Right lobe of liver (tissue), 6 donors: Measurements from ENCODE around the gene RNPEP. TPM values are rescaled to one million over a fixed set of nuclear protein-coding genes. Genes with fewer than 3 reads are reported as not detected.

Source experiments
- ATAC-seq, 4 donors: fragments of 200-7000 bp; cut with Tn5 transposase; one replicate each; pipeline ENCODE4 v1.9.1; 2020; ENCODE audit warnings: mild to moderate bottlenecking in 4 of 4, moderate library complexity in 4 of 4
- DNase-seq, 3 donors: peaks; one replicate each; pipeline ENCODE4 v3.0.0-alpha.2; 2020
- H3K27ac ChIP-seq, 3 donors: fragments of 200-600 bp; one replicate each; pipeline ENCODE4 v1.8.0; 2022
- H3K27me3 ChIP-seq, 2 donors: fragments of 200-600 bp; one replicate each; pipeline ENCODE4 v1.8.0; 2022
- H3K36me3 ChIP-seq, 4 donors: fragments of 200-600 bp; sonication (generic) in 1 of 4; one replicate each; pipeline versions ENCODE4 v1.5.1 to v1.8.0; 2017 to 2022; ENCODE audit warnings: control low read depth in 1 of 4
- H3K4me1 ChIP-seq, 4 donors: fragments of 200-600 bp; sonication (generic) in 1 of 4; one replicate each; pipeline versions ENCODE4 v1.5.1 to v1.8.0; 2017 to 2022; ENCODE audit warnings: control low read depth in 1 of 4
- H3K4me3 ChIP-seq, 3 donors: fragments of 200-600 bp; one replicate each; pipeline ENCODE4 v1.8.0; 2022
- H3K9me3 ChIP-seq, 4 donors: fragments of 200-600 bp; sonication (generic) in 1 of 4; one replicate each; pipeline versions ENCODE4 v1.5.1 to v1.8.0; 2017 to 2022; ENCODE audit warnings: control low read depth in 1 of 4
- CTCF ChIP-seq, 4 donors: fragments of 200-600 bp in 3 of 4; fragments of 450-650 bp in 1 of 4; IDR thresholded peaks; one replicate each; pipeline versions ENCODE4 v1.5.1 to v1.8.0; 2016 to 2022; ENCODE audit warnings: antibody characterized with exemption in 4 of 4, mild to moderate bottlenecking in 2 of 4
- POLR2A ChIP-seq: fragments of 450-650 bp; IDR thresholded peaks from one replicate; pipeline ENCODE4 v1.6.1; 2017; ENCODE audit warnings: antibody characterized with exemption, mild to moderate bottlenecking
- WGBS: methylation state at CpG from one replicate; pipeline ENCODE4 v1.1.6; 2018; ENCODE audit warnings: low coverage, low lambda C conversion rate; ENCODE audit not compliant: insufficient coverage; ENCODE audit errors: missing lambda C conversion rate; 5-methylcytosine and 5-hydroxymethylcytosine counted together
- intact Hi-C, 2 donors: fragments of 100-400 bp; cut with DNase I; formaldehyde crosslinking; loops; one replicate each; pipeline versions ENCODE4 v1.11.2 to v1.14.1; 2022
- total RNA-seq, 6 experiments: library from RNA; depleted of rRNA in 2 of 6; stranded (reverse); fragments of >200 nt in 2 of 6; fragmentation: NEBNext Ultra II Directional in 3 of 6; extraction: Animal tissue kit (Norgen Biotek cat#: 25700) in 3 of 6; gene quantifications; one replicate each; pipeline versions ENCODE4 v1.1.0 to v1.2.4, GENCODE V29; 2016 to 2023
- donor health status: DM: no; HTN: yes; CAD: no.
- donor health status: DM: no; HTN: no; CAD: no.
- donor health status: DM: no; HTN: no; CAD: no.
- donor health status: DM: no; HTN: yes; CAD: no.
- donor health status: DM: no; HTN: yes; CAD: no.

Gene RNPEP
- total RNA-seq, 6 experiments from 2014 or later: 28.9 to 51.5 (median 41.3) TPM

- H3K27me3 ChIP-seq: no peaks in the 10 kb centered on the region
- peaks cover 0 to 38% (median 11%) of the 10 kb centered on the region in 4 donors for H3K4me1 ChIP-seq
- intact Hi-C loops: no loop called here
- ATAC-seq (peak; percentile 92 to 98 (median 96)), DNase-seq (peak; percentile 94 to 97 (median 95))
- peak; percentile 28 for TF ChIP-seq POLR2A
- no peak for TF ChIP-seq CTCF (IDR thresholded peaks at IDR 0.05)
- no peaks in the 10 kb centered on the region for H3K9me3 ChIP-seq
- peak overlapping the region; percentile 75 to 98 (median 91) for H3K27ac ChIP-seq
- peak overlapping the region in 1 of 3 donors; percentile 23 for H3K4me3 ChIP-seq
- no peaks in the 10 kb centered on the region for H3K36me3 ChIP-seq
- 44% methylated on average over 9 of the region's 20 CpGs for WGBS
Observed at GRCh38 chr1:202034683-202035462, 52.4 kb downstream of the RNPEP start.

GRCh38 chr1:202036595-202037387 lies 54.3 kb downstream of the RNPEP start:
- peaks cover 0 to 28% (median 7%) of the 10 kb centered on the region in 4 donors for H3K4me1 ChIP-seq
- no peaks in the 10 kb centered on the region for H3K27me3 ChIP-seq
- 83% methylated on average over 7 of the region's 9 CpGs for WGBS
- no peaks in the 10 kb centered on the region for H3K36me3 ChIP-seq
- intact Hi-C loops: no loop called here
- no peak overlapping the region for H3K27ac ChIP-seq
- no peaks in the 10 kb centered on the region for H3K9me3 ChIP-seq
- ATAC-seq: no peak
- TF ChIP-seq CTCF (IDR thresholded peaks at IDR 0.05) (no peak), POLR2A (no peak)
- H3K4me3 ChIP-seq: no peak overlapping the region
- no peak for DNase-seq

GRCh38 chr1:202037706-202038296 lies 55.4 kb downstream of the RNPEP start:
- peaks cover 0 to 22% (median 7%) of the 10 kb centered on the region in 4 donors for H3K4me1 ChIP-seq
- 92% methylated on average over 3 of the region's 4 CpGs for WGBS
- no peak overlapping the region for H3K4me3 ChIP-seq
- H3K27ac ChIP-seq: no peak overlapping the region
- no peaks in the 10 kb centered on the region for H3K36me3 ChIP-seq
- no peaks in the 10 kb centered on the region for H3K27me3 ChIP-seq
- intact Hi-C loops: no loop called here
- no peaks in the 10 kb centered on the region for H3K9me3 ChIP-seq
- DNase-seq: no peak
- TF ChIP-seq CTCF (IDR thresholded peaks at IDR 0.05): no peak
- no peak for TF ChIP-seq POLR2A
- ATAC-seq: no peak

- no peak overlapping the region for H3K27ac ChIP-seq
- no peaks in the 10 kb centered on the region for H3K27me3 ChIP-seq
- intact Hi-C loops: no loop called here
- no peak for DNase-seq
- WGBS: 100% methylated on average over 1 of the region's 2 CpGs
- no peaks in the 10 kb centered on the region for H3K9me3 ChIP-seq
- no peaks in the 10 kb centered on the region for H3K36me3 ChIP-seq
- peaks cover 0 to 31% (median 7%) of the 10 kb centered on the region in 4 donors for H3K4me1 ChIP-seq
- no peak overlapping the region for H3K4me3 ChIP-seq
- no peak for TF ChIP-seq POLR2A
- no peak for TF ChIP-seq CTCF (IDR thresholded peaks at IDR 0.05)
- ATAC-seq: no peak
Observed at GRCh38 chr1:202038688-202039346, 56.4 kb downstream of the RNPEP start.
